Glutamatergic neuron (in vitro differentiated cells): ENCODE data around the gene RPS6KB2. TPM values are rescaled to one million over a fixed set of nuclear protein-coding genes. Genes with fewer than 3 reads are reported as not detected.

Experiments
- DNase-seq: peaks from one replicate; pipeline ENCODE4 v3.0.0; 2022
- H3K27ac Mint-ChIP-seq: one replicate; pipeline ENCODE4 v1.8.0; 2020; ENCODE audit warnings: mild to moderate bottlenecking, mixed read lengths, inconsistent platforms; ENCODE audit not compliant: unreplicated experiment
- H3K27me3 Mint-ChIP-seq: one replicate; pipeline ENCODE4 v1.8.0; 2020; ENCODE audit warnings: mild to moderate bottlenecking, moderate library complexity, mixed read lengths, inconsistent platforms; ENCODE audit not compliant: unreplicated experiment
- H3K36me3 Mint-ChIP-seq: one replicate; pipeline ENCODE4 v1.8.0; 2020; ENCODE audit warnings: mild to moderate bottlenecking, mixed read lengths, inconsistent platforms; ENCODE audit not compliant: unreplicated experiment
- H3K4me1 Mint-ChIP-seq: one replicate; pipeline ENCODE4 v1.8.0; 2020; ENCODE audit warnings: mild to moderate bottlenecking, low read depth, mixed read lengths, inconsistent platforms; ENCODE audit not compliant: unreplicated experiment
- H3K4me3 Mint-ChIP-seq: one replicate; pipeline ENCODE4 v1.8.0; 2020; ENCODE audit warnings: mild to moderate bottlenecking, mixed read lengths, inconsistent platforms; ENCODE audit not compliant: unreplicated experiment
- H3K9me3 Mint-ChIP-seq: one replicate; pipeline ENCODE4 v1.8.0; 2020; ENCODE audit warnings: mild to moderate bottlenecking, moderate library complexity, mixed read lengths, inconsistent platforms; ENCODE audit not compliant: unreplicated experiment
- CTCF ChIP-seq: fragments of 200-600 bp; sonication (generic); IDR thresholded peaks from one replicate; pipeline ENCODE4 v1.5.0; 2021; ENCODE audit not compliant: partially characterized antibody, unreplicated experiment
- total RNA-seq: library from RNA; stranded (reverse); fragmentation: NEBNext Ultra II Directional; extraction: Animal tissue kit (Norgen Biotek cat#: 25700); gene quantifications from one replicate; pipeline ENCODE4 v1.2.1, GENCODE V29; 2021; ENCODE audit not compliant: unreplicated experiment

RPS6KB2 gene
- total RNA-seq, 1 donor from 2014 or later, result 69.0 TPM

GRCh38 chr11:67445515-67445914 is 17.2 kb downstream of the RPS6KB2 start:
- H3K9me3 Mint-ChIP-seq, result peaks cover 5% of the 10 kb centered on the region
- no peak for TF ChIP-seq CTCF
- H3K36me3 Mint-ChIP-seq, result no peaks in the 10 kb centered on the region
- DNase-seq, result no peak
- H3K4me1 Mint-ChIP-seq, result peaks cover 4% of the 10 kb centered on the region
- H3K27me3 Mint-ChIP-seq, result peaks cover 19% of the 10 kb centered on the region
- H3K4me3 Mint-ChIP-seq, result no peak overlapping the region
- no peak overlapping the region for H3K27ac Mint-ChIP-seq

- DNase-seq, result no peak
- no peak overlapping the region for H3K27ac Mint-ChIP-seq
- no peak overlapping the region for H3K4me3 Mint-ChIP-seq
- H3K4me1 Mint-ChIP-seq, result peaks cover 4% of the 10 kb centered on the region
- H3K27me3 Mint-ChIP-seq, result peaks cover 13% of the 10 kb centered on the region
- TF ChIP-seq CTCF, result no peak
- H3K36me3 Mint-ChIP-seq, result no peaks in the 10 kb centered on the region
- peaks cover 11% of the 10 kb centered on the region for H3K9me3 Mint-ChIP-seq
These were observed 19.9 kb downstream of the RPS6KB2 start for GRCh38 chr11:67448220-67448609.

- TF ChIP-seq CTCF, result no peak
- H3K27ac Mint-ChIP-seq, result peak overlapping the region; percentile 48
- no peak for DNase-seq
These were observed 21.0 kb downstream of the RPS6KB2 start for GRCh38 chr11:67449116-67449844.

GRCh38 chr11:67450796-67451657 is 22.7 kb downstream of the RPS6KB2 start:
- Mint-ChIP-seq H3K27ac (peak overlapping the region; percentile 43), H3K4me1 (peaks cover 4% of the 10 kb centered on the region), H3K4me3 (no peak overlapping the region), H3K27me3 (peaks cover 16% of the 10 kb centered on the region), H3K9me3 (peaks cover 10% of the 10 kb centered on the region), H3K36me3 (no peaks in the 10 kb centered on the region)
- DNase-seq, result no peak
- no peak for TF ChIP-seq CTCF

More at GRCh38 chr11:67449116-67449844, 21.0 kb downstream of the RPS6KB2 start:
- Mint-ChIP-seq H3K4me1 (peaks cover 4% of the 10 kb centered on the region), H3K9me3 (peaks cover 10% of the 10 kb centered on the region), H3K4me3 (no peak overlapping the region), H3K36me3 (no peaks in the 10 kb centered on the region), H3K27me3 (peaks cover 14% of the 10 kb centered on the region)

GRCh38 chr11:67451658-67451976 is 23.3 kb downstream of the RPS6KB2 start:
- Mint-ChIP-seq H3K27me3 (peaks cover 13% of the 10 kb centered on the region), H3K4me3 (no peak overlapping the region), H3K4me1 (peaks cover 4% of the 10 kb centered on the region), H3K36me3 (no peaks in the 10 kb centered on the region), H3K27ac (peak overlapping the region; percentile 43), H3K9me3 (peaks cover 10% of the 10 kb centered on the region)
- DNase-seq, result no peak
- TF ChIP-seq CTCF, result no peak
